Measurements from ENCODE around the gene MUC5B. TPM values are rescaled to one million over a fixed set of nuclear protein-coding genes. Genes with fewer than 3 reads are reported as not detected.
A peak's percentile ranks its signal among the peaks of the same experiment; 100 is the strongest.

The MUC5B gene
- total RNA-seq, 1 donor from 2014 or later = not detected

GRCh38 chr11:1281326-1281973 lies 58.6 kb downstream of the MUC5B start:
- peaks cover 12% of the 10 kb centered on the region for H3K27me3 Mint-ChIP-seq (ENCODE audit: unreplicated experiment)
- TF ChIP-seq, protein P1, sequence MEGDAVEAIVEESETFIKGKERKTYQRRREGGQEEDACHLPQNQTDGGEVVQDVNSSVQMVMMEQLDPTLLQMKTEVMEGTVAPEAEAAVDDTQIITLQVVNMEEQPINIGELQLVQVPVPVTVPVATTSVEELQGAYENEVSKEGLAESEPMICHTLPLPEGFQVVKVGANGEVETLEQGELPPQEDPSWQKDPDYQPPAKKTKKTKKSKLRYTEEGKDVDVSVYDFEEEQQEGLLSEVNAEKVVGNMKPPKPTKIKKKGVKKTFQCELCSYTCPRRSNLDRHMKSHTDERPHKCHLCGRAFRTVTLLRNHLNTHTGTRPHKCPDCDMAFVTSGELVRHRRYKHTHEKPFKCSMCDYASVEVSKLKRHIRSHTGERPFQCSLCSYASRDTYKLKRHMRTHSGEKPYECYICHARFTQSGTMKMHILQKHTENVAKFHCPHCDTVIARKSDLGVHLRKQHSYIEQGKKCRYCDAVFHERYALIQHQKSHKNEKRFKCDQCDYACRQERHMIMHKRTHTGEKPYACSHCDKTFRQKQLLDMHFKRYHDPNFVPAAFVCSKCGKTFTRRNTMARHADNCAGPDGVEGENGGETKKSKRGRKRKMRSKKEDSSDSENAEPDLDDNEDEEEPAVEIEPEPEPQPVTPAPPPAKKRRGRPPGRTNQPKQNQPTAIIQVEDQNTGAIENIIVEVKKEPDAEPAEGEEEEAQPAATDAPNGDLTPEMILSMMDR (IDR thresholded peaks at IDR 0.05; ENCODE audit: unreplicated experiment) = no peak
- no peaks in the 10 kb centered on the region for H3K9me3 Mint-ChIP-seq (ENCODE audit: unreplicated experiment)
- H3K27ac Mint-ChIP-seq (ENCODE audit: unreplicated experiment) = peak overlapping the region; percentile 95
- no peak for DNase-seq (ENCODE audit: low spot score)
- H3K4me1 Mint-ChIP-seq (ENCODE audit: unreplicated experiment) = peaks cover 18% of the 10 kb centered on the region
- peaks cover 25% of the 10 kb centered on the region for H3K36me3 Mint-ChIP-seq (ENCODE audit: low read depth, unreplicated experiment)
- H3K4me3 Mint-ChIP-seq (ENCODE audit: unreplicated experiment) = no peak overlapping the region

GRCh38 chr11:1281974-1282365 lies 59.1 kb downstream of the MUC5B start:
- DNase-seq (ENCODE audit: low spot score) = peak; percentile 53
- Mint-ChIP-seq H3K4me3 (ENCODE audit: unreplicated experiment) (no peak overlapping the region), H3K4me1 (ENCODE audit: unreplicated experiment) (peaks cover 18% of the 10 kb centered on the region), H3K36me3 (ENCODE audit: low read depth, unreplicated experiment) (peaks cover 26% of the 10 kb centered on the region), H3K27ac (ENCODE audit: unreplicated experiment) (peak overlapping the region; percentile 95), H3K27me3 (ENCODE audit: unreplicated experiment) (peaks cover 11% of the 10 kb centered on the region), H3K9me3 (ENCODE audit: unreplicated experiment) (no peaks in the 10 kb centered on the region)
- TF ChIP-seq, protein P1 (IDR thresholded peaks at IDR 0.05; ENCODE audit: unreplicated experiment) = no peak

- Mint-ChIP-seq H3K9me3 (ENCODE audit: unreplicated experiment) (no peaks in the 10 kb centered on the region), H3K27me3 (ENCODE audit: unreplicated experiment) (peaks cover 11% of the 10 kb centered on the region), H3K36me3 (ENCODE audit: low read depth, unreplicated experiment) (peaks cover 22% of the 10 kb centered on the region), H3K4me1 (ENCODE audit: unreplicated experiment) (peaks cover 18% of the 10 kb centered on the region), H3K4me3 (ENCODE audit: unreplicated experiment) (no peak overlapping the region), H3K27ac (ENCODE audit: unreplicated experiment) (no peak overlapping the region)
- DNase-seq (ENCODE audit: low spot score) = no peak
- TF ChIP-seq, protein P1 (IDR thresholded peaks at IDR 0.05; ENCODE audit: unreplicated experiment) = no peak
Observed at GRCh38 chr11:1283091-1283511, 60.2 kb downstream of the MUC5B start.

- H3K27ac Mint-ChIP-seq (ENCODE audit: unreplicated experiment) = no peak overlapping the region
- no peak overlapping the region for H3K4me3 Mint-ChIP-seq (ENCODE audit: unreplicated experiment)
- H3K27me3 Mint-ChIP-seq (ENCODE audit: unreplicated experiment) = peaks cover 11% of the 10 kb centered on the region
- TF ChIP-seq, protein P1 (IDR thresholded peaks at IDR 0.05; ENCODE audit: unreplicated experiment) = no peak
- H3K9me3 Mint-ChIP-seq (ENCODE audit: unreplicated experiment) = no peaks in the 10 kb centered on the region
- peaks cover 22% of the 10 kb centered on the region for H3K36me3 Mint-ChIP-seq (ENCODE audit: low read depth, unreplicated experiment)
- DNase-seq (ENCODE audit: low spot score) = no peak
- peaks cover 18% of the 10 kb centered on the region for H3K4me1 Mint-ChIP-seq (ENCODE audit: unreplicated experiment)
Observed at GRCh38 chr11:1283906-1284305, 61.0 kb downstream of the MUC5B start.

- Mint-ChIP-seq H3K4me3 (ENCODE audit: unreplicated experiment) (no peak overlapping the region), H3K27me3 (ENCODE audit: unreplicated experiment) (peaks cover 9% of the 10 kb centered on the region)
- TF ChIP-seq, protein P1 (IDR thresholded peaks at IDR 0.05; ENCODE audit: unreplicated experiment) = no peak
Observed at GRCh38 chr11:1285316-1285744, 62.5 kb downstream of the MUC5B start.

More at GRCh38 chr11:1285316-1285744, 62.5 kb downstream of the MUC5B start:
- no peak for DNase-seq (ENCODE audit: low spot score)
- Mint-ChIP-seq H3K9me3 (ENCODE audit: unreplicated experiment) (no peaks in the 10 kb centered on the region), H3K36me3 (ENCODE audit: low read depth, unreplicated experiment) (peaks cover 18% of the 10 kb centered on the region), H3K27ac (ENCODE audit: unreplicated experiment) (no peak overlapping the region), H3K4me1 (ENCODE audit: unreplicated experiment) (peaks cover 15% of the 10 kb centered on the region)

Data from endothelial cell (in vitro differentiated cells).